HFF-Myc (cell line): Measurements from ENCODE around the gene RINL.

Source experiments
- DNase-seq: peaks from one replicate; pipeline ENCODE4 v3.0.0-alpha.2; 2011; ENCODE audit warnings: low read depth; ENCODE audit errors: extremely low read depth
- H3K4me3 ChIP-seq: replicated peaks from 2 replicates; pipeline ENCODE4 v1.5.1; 2011; ENCODE audit warnings: low read depth, mild to moderate bottlenecking, control low read depth, low read length
- CTCF ChIP-seq: IDR thresholded peaks from 2 replicates; pipeline ENCODE4 v1.5.1; 2012; ENCODE audit warnings: mild to moderate bottlenecking, low read depth, low read length, control low read depth; ENCODE audit errors: missing control alignments

The RINL gene

GRCh38 chr19:38905620-38906019, 27.5 kb upstream of the RINL start:
- DNase-seq: no peak
- no peak overlapping the region for H3K4me3 ChIP-seq
- no peak for TF ChIP-seq CTCF

GRCh38 chr19:38904581-38905539, 26.8 kb upstream of the RINL start:
- no peak for DNase-seq
- H3K4me3 ChIP-seq: no peak overlapping the region
- TF ChIP-seq CTCF: no peak

- H3K4me3 ChIP-seq: no peak overlapping the region
- DNase-seq: no peak
- TF ChIP-seq CTCF: no peak
These were observed 23.6 kb upstream of the RINL start for GRCh38 chr19:38901683-38902082.

GRCh38 chr19:38900743-38901190, 22.7 kb upstream of the RINL start:
- TF ChIP-seq CTCF: no peak
- DNase-seq: no peak
- peak overlapping the region; percentile 71 for H3K4me3 ChIP-seq

GRCh38 chr19:38900202-38900629, 22.1 kb upstream of the RINL start:
- TF ChIP-seq CTCF: no peak
- H3K4me3 ChIP-seq: peak overlapping the region; percentile 71
- peak; percentile 16 for DNase-seq

- H3K4me3 ChIP-seq: peak within 1 kb of the TSS; percentile 71
- DNase-seq: peak; percentile 99
- no peak for TF ChIP-seq CTCF
These were observed 21.5 kb upstream of the RINL start, which contains the start of the genes NFKBIB and SIRT2 for GRCh38 chr19:38899447-38900201. NFKBIB (plus strand) TSS chr19:38899969; CDS start chr19:38900033, 64 bp downstream. SIRT2 (minus strand) TSS chr19:38899618; CDS start chr19:38899521, 97 bp downstream.
